Prostate gland (tissue), 2 donors: ENCODE measurements around the gene SKOR1.

Source experiments
- CTCF ChIP-seq, 4 experiments: fragments of 200-600 bp in 2 of 4; fragments of 450-650 bp in 2 of 4; sonication (generic) in 2 of 4; IDR thresholded peaks; 1 replicate in 3 of 4; 2 replicates in 1 of 4; pipeline ENCODE4 v1.5.1; 2016 to 2019; ENCODE audit warnings: antibody characterized with exemption in 4 of 4, mild to moderate bottlenecking in 2 of 4, moderate library complexity in 2 of 4
- POLR2A ChIP-seq: fragments of 450-650 bp; IDR thresholded peaks from one replicate; pipeline ENCODE4 v1.6.1; 2016; ENCODE audit warnings: antibody characterized with exemption, mild to moderate bottlenecking
- POLR2AphosphoS5 ChIP-seq: sonication (generic); formaldehyde crosslinking; IDR thresholded peaks from one replicate; pipeline ENCODE4 v1.6.1; 2017; ENCODE audit warnings: antibody characterized with exemption

DNA sequence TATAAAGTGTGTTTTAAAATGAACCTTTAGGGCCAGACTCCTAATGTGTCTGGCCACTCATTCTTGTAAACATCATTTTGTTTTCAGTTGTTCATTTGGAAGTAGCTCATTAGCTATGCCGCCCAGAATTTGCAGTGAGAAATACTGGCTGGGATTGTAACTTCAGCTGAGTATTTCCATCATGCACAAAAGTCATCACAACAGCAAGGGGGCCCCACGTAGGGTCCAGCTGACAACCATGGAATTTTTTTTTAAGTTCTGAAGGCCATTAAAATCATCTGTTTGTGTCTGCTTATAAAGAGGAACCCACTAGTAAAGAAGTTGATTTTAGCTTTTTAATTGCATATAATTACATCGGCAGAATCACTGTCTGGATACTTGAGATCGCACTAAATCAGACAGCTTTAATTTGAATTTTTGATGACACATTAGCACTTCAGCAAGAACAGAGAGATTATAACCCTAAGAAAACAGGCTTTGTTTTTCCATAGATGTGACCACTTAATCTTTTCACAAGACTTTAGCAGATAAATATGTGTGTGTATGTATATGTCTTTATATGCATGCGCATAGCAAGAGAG lies 46.3 kb upstream of the SKOR1 start:
- TF ChIP-seq CTCF (IDR thresholded peaks at IDR 0.05) (no peak), POLR2AphosphoS5 (no peak), POLR2A (no peak)
